Subcutaneous adipose tissue (tissue), 4 donors: ENCODE data around the gene KRTAP5-7. TPM values are rescaled to one million over a fixed set of nuclear protein-coding genes. Genes with fewer than 3 reads are reported as not detected.

Source experiments
- CTCF ChIP-seq: fragments of 450-650 bp; IDR thresholded peaks from one replicate; pipeline ENCODE4 v1.5.1; 2016; ENCODE audit warnings: low read depth, mild to moderate bottlenecking, control low read depth, antibody characterized with exemption, moderate library complexity
- total RNA-seq, 4 donors: library from RNA; depleted of rRNA; stranded (reverse); fragments of >200 nt; gene quantifications; one replicate each; pipeline ENCODE4 v1.1.0, GENCODE V29; 2016

KRTAP5-7 gene
- total RNA-seq, 4 donors from 2014 or later: 0.49 to 0.57 TPM; not detected in 2

- no peak for TF ChIP-seq CTCF
Measured at GRCh38 chr11:71490044-71490730, 36.9 kb upstream of the KRTAP5-7 start.

- TF ChIP-seq CTCF: no peak
Measured at GRCh38 chr11:71490731-71491390, 36.2 kb upstream of the KRTAP5-7 start.

GRCh38 chr11:71491531-71491930, 35.5 kb upstream of the KRTAP5-7 start:
- TF ChIP-seq CTCF: no peak

GRCh38 chr11:71491940-71492339, 35.1 kb upstream of the KRTAP5-7 start:
- no peak for TF ChIP-seq CTCF

GRCh38 chr11:71495286-71496230, 31.5 kb upstream of the KRTAP5-7 start:
- no peak for TF ChIP-seq CTCF

GRCh38 chr11:71496421-71496820, 30.6 kb upstream of the KRTAP5-7 start:
- TF ChIP-seq CTCF: no peak

GRCh38 chr11:71498091-71498490, 29.0 kb upstream of the KRTAP5-7 start:
- TF ChIP-seq CTCF: no peak
